Astrocyte (in vitro differentiated cells and primary cell): Measurements from ENCODE around the gene TENM4.

Source experiments
- EZH2 ChIP-seq: IDR thresholded peaks from 2 replicates; pipeline ENCODE4 v1.6.1; 2012; ENCODE audit warnings: mild to moderate bottlenecking, low read length, inconsistent platforms; ENCODE audit not compliant: insufficient read depth
- TF ChIP-seq, protein P1 (sequence below): IDR thresholded peaks from 2 replicates; pipeline ENCODE4 v1.5.1; 2011; ENCODE audit warnings: low read depth, mild to moderate bottlenecking, inconsistent platforms, low read length, moderate library complexity; ENCODE audit not compliant: insufficient read depth

GRCh38 chr11:78744949-78745348 is 695.9 kb downstream of the TENM4 start:
- TF ChIP-seq, protein P1, sequence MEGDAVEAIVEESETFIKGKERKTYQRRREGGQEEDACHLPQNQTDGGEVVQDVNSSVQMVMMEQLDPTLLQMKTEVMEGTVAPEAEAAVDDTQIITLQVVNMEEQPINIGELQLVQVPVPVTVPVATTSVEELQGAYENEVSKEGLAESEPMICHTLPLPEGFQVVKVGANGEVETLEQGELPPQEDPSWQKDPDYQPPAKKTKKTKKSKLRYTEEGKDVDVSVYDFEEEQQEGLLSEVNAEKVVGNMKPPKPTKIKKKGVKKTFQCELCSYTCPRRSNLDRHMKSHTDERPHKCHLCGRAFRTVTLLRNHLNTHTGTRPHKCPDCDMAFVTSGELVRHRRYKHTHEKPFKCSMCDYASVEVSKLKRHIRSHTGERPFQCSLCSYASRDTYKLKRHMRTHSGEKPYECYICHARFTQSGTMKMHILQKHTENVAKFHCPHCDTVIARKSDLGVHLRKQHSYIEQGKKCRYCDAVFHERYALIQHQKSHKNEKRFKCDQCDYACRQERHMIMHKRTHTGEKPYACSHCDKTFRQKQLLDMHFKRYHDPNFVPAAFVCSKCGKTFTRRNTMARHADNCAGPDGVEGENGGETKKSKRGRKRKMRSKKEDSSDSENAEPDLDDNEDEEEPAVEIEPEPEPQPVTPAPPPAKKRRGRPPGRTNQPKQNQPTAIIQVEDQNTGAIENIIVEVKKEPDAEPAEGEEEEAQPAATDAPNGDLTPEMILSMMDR = no peak
- TF ChIP-seq EZH2 = no peak
